H1 (cell line): ENCODE measurements around the gene ARL3.

ENCODE experiments used
- ATF3 ChIP-seq: IDR thresholded peaks from 2 replicates; pipeline ENCODE4 v1.6.1; 2011; ENCODE audit warnings: low read depth, mild to moderate bottlenecking, low read length; ENCODE audit not compliant: insufficient read depth
- CTCF ChIP-seq, 3 experiments: IDR thresholded peaks; 1 replicate in 2 of 3; 2 replicates in 1 of 3; pipeline versions ENCODE4 v1.5.1 to v1.6.1; 2011; ENCODE audit warnings: low read length in 3 of 3, mild to moderate bottlenecking in 3 of 3, inconsistent platforms in 2 of 3, low read depth in 1 of 3, moderate library complexity in 1 of 3; ENCODE audit not compliant: insufficient read depth in 1 of 3; ENCODE audit errors: control extremely low read depth in 1 of 3
- GTF2F1 ChIP-seq: IDR thresholded peaks from 2 replicates; pipeline ENCODE4 v1.6.1; 2012; ENCODE audit warnings: low read depth, low read length, improper control_type of control experiment, borderline replicate concordance
- POLR2AphosphoS5 ChIP-seq: IDR thresholded peaks from 2 replicates; pipeline ENCODE4 v1.6.1; 2011; ENCODE audit warnings: low read depth, low read length
- SUZ12 ChIP-seq: fragments of 200-600 bp; sonication (generic); IDR thresholded peaks from 2 replicates; pipeline ENCODE4 v1.6.1; 2012; ENCODE audit warnings: mild to moderate bottlenecking, inconsistent platforms, low read length, moderate library complexity, mixed read lengths

GRCh38 chr10:102635377-102635776, 78.8 kb downstream of the ARL3 start:
- TF ChIP-seq SUZ12 (no peak), POLR2AphosphoS5 (no peak), CTCF (IDR thresholded peaks at IDR 0.05; ENCODE audit: control extremely low read depth in 1 of 3, insufficient read depth in 1 of 3, low read depth in 1 of 3, low read length in 3 of 3) (no peak), ATF3 (no peak), GTF2F1 (no peak)
